ENCODE measurements around the gene ZAP70. TPM values are rescaled to one million over a fixed set of nuclear protein-coding genes. Genes with fewer than 3 reads are reported as not detected.

The ZAP70 gene
- total RNA-seq, 1 donor: under 0.01 TPM

GRCh38 chr2:97759727-97760407 lies 46.5 kb downstream of the ZAP70 start:
- no peak overlapping the region for H3K4me3 ChIP-seq (ENCODE audit: insufficient read depth, low read length)
- H3K79me2 ChIP-seq (ENCODE audit: insufficient read depth, low read length): no peaks in the 10 kb centered on the region
- H2AFZ ChIP-seq (ENCODE audit: low read length): no peak overlapping the region
- no peaks in the 10 kb centered on the region for H3K9me3 ChIP-seq (ENCODE audit: low read depth, low read length)
- H3K4me2 ChIP-seq (ENCODE audit: insufficient read depth, low read length): no peak overlapping the region
- H3K4me1 ChIP-seq (ENCODE audit: insufficient read depth, low read length): peaks cover 3% of the 10 kb centered on the region
- DNase-seq (ENCODE audit: insufficient read length, low spot score, missing footprints): no peak
- no peak overlapping the region for H3K27ac ChIP-seq (ENCODE audit: low read depth, low read length)
- no peaks in the 10 kb centered on the region for H3K27me3 ChIP-seq (ENCODE audit: insufficient read depth, low read length)
- H4K20me1 ChIP-seq (ENCODE audit: insufficient read depth, low read length): peaks cover 3% of the 10 kb centered on the region
- TF ChIP-seq CTCF (IDR thresholded peaks at IDR 0.05; ENCODE audit: extremely low read depth, low read depth, low read length): no peak
- peaks cover 49% of the 10 kb centered on the region for H3K36me3 ChIP-seq (ENCODE audit: insufficient read depth, low read length)

- H3K36me3 ChIP-seq (ENCODE audit: insufficient read depth, low read length): peaks cover 55% of the 10 kb centered on the region
- H3K9me3 ChIP-seq (ENCODE audit: low read depth, low read length): no peaks in the 10 kb centered on the region
- no peak overlapping the region for H2AFZ ChIP-seq (ENCODE audit: low read length)
- H3K4me1 ChIP-seq (ENCODE audit: insufficient read depth, low read length): peaks cover 3% of the 10 kb centered on the region
- no peak overlapping the region for H3K4me2 ChIP-seq (ENCODE audit: insufficient read depth, low read length)
- H3K79me2 ChIP-seq (ENCODE audit: insufficient read depth, low read length): no peaks in the 10 kb centered on the region
- no peak for TF ChIP-seq CTCF (IDR thresholded peaks at IDR 0.05; ENCODE audit: extremely low read depth, low read depth, low read length)
- no peak overlapping the region for H3K27ac ChIP-seq (ENCODE audit: low read depth, low read length)
- H4K20me1 ChIP-seq (ENCODE audit: insufficient read depth, low read length): peaks cover 3% of the 10 kb centered on the region
- DNase-seq (ENCODE audit: insufficient read length, low spot score, missing footprints): no peak
- H3K4me3 ChIP-seq (ENCODE audit: insufficient read depth, low read length): no peak overlapping the region
- no peaks in the 10 kb centered on the region for H3K27me3 ChIP-seq (ENCODE audit: insufficient read depth, low read length)
Observed at GRCh38 chr2:97760480-97761049, 47.2 kb downstream of the ZAP70 start.

- H4K20me1 ChIP-seq (ENCODE audit: insufficient read depth, low read length): peaks cover 3% of the 10 kb centered on the region
- DNase-seq (ENCODE audit: insufficient read length, low spot score, missing footprints): no peak
- no peak overlapping the region for H3K4me2 ChIP-seq (ENCODE audit: insufficient read depth, low read length)
- peaks cover 61% of the 10 kb centered on the region for H3K36me3 ChIP-seq (ENCODE audit: insufficient read depth, low read length)
- no peak overlapping the region for H3K4me3 ChIP-seq (ENCODE audit: insufficient read depth, low read length)
- H3K27ac ChIP-seq (ENCODE audit: low read depth, low read length): no peak overlapping the region
- no peak overlapping the region for H2AFZ ChIP-seq (ENCODE audit: low read length)
- no peak for TF ChIP-seq CTCF (IDR thresholded peaks at IDR 0.05; ENCODE audit: extremely low read depth, low read depth, low read length)
- no peaks in the 10 kb centered on the region for H3K27me3 ChIP-seq (ENCODE audit: insufficient read depth, low read length)
- no peaks in the 10 kb centered on the region for H3K9me3 ChIP-seq (ENCODE audit: low read depth, low read length)
- H3K79me2 ChIP-seq (ENCODE audit: insufficient read depth, low read length): no peaks in the 10 kb centered on the region
- H3K4me1 ChIP-seq (ENCODE audit: insufficient read depth, low read length): peaks cover 3% of the 10 kb centered on the region
Observed at GRCh38 chr2:97761192-97761591, 47.8 kb downstream of the ZAP70 start.

- Histone ChIP-seq H3K9me3 (ENCODE audit: low read depth, low read length) (no peaks in the 10 kb centered on the region), H4K20me1 (ENCODE audit: insufficient read depth, low read length) (no peaks in the 10 kb centered on the region), H3K27me3 (ENCODE audit: insufficient read depth, low read length) (no peaks in the 10 kb centered on the region), H3K36me3 (ENCODE audit: insufficient read depth, low read length) (peaks cover 55% of the 10 kb centered on the region), H3K79me2 (ENCODE audit: insufficient read depth, low read length) (no peaks in the 10 kb centered on the region), H2AFZ (ENCODE audit: low read length) (no peak overlapping the region), H3K27ac (ENCODE audit: low read depth, low read length) (no peak overlapping the region), H3K4me3 (ENCODE audit: insufficient read depth, low read length) (no peak overlapping the region), H3K4me1 (ENCODE audit: insufficient read depth, low read length) (peaks cover 2% of the 10 kb centered on the region), H3K4me2 (ENCODE audit: insufficient read depth, low read length) (no peak overlapping the region)
- TF ChIP-seq CTCF (IDR thresholded peaks at IDR 0.05; ENCODE audit: extremely low read depth, low read depth, low read length): no peak
- DNase-seq (ENCODE audit: insufficient read length, low spot score, missing footprints): peak; percentile 61
Observed at GRCh38 chr2:97763176-97763845, 49.9 kb downstream of the ZAP70 start.

Data from osteoblast (primary cell).